Sigmoid colon (tissue), 7 donors: ENCODE results near the gene C1orf21. TPM values are rescaled to one million over a fixed set of nuclear protein-coding genes. Genes with fewer than 3 reads are reported as not detected.

Source experiments
- DNase-seq: peaks from one replicate; pipeline ENCODE4 v3.0.0-alpha.2; 2019
- H3K27ac ChIP-seq, 4 donors: fragments of 200-600 bp; sonication (generic); one replicate each; pipeline ENCODE4 v1.5.1; 2016 to 2019; ENCODE audit warnings: mild to moderate bottlenecking in 1 of 4
- H3K27me3 ChIP-seq, 3 donors: fragments of 200-600 bp; sonication (generic); one replicate each; pipeline ENCODE4 v1.5.1; 2019; ENCODE audit warnings: mild to moderate bottlenecking in 1 of 3
- H3K36me3 ChIP-seq, 4 donors: fragments of 200-600 bp; sonication (generic); one replicate each; pipeline ENCODE4 v1.5.1; 2016 to 2019
- H3K4me1 ChIP-seq, 4 donors: fragments of 200-600 bp; sonication (generic); one replicate each; pipeline ENCODE4 v1.5.1; 2017 to 2019
- H3K4me3 ChIP-seq, 4 donors: fragments of 200-600 bp; sonication (generic); one replicate each; pipeline ENCODE4 v1.5.1; 2017 to 2019; ENCODE audit warnings: mild to moderate bottlenecking in 2 of 4, moderate library complexity in 1 of 4
- H3K9me3 ChIP-seq, 4 donors: fragments of 200-600 bp in 3 of 4; sonication (generic) in 3 of 4; one replicate each; pipeline versions ENCODE4 v1.5.1 to v1.6.1; 2013 to 2019
- EP300 ChIP-seq, 4 donors: sonication (generic); formaldehyde crosslinking; IDR thresholded peaks; one replicate each; pipeline ENCODE4 v1.6.1; 2017; ENCODE audit warnings: antibody characterized with exemption in 4 of 4
- POLR2A ChIP-seq, 2 donors: fragments of 450-650 bp; IDR thresholded peaks; one replicate each; pipeline ENCODE4 v1.6.1; 2016; ENCODE audit warnings: antibody characterized with exemption in 2 of 2, mild to moderate bottlenecking in 2 of 2, moderate library complexity in 2 of 2
- POLR2AphosphoS5 ChIP-seq, 4 donors: sonication (generic); formaldehyde crosslinking; IDR thresholded peaks; one replicate each; pipeline ENCODE4 v1.6.1; 2017; ENCODE audit warnings: antibody characterized with exemption in 4 of 4
- WGBS, 2 donors: extraction: QIAGEN DNeasy Blood & Tissue Kit; methylation state at CpG; one replicate each; pipeline ENCODE4 v1.1.7; 2013; 5-methylcytosine and 5-hydroxymethylcytosine counted together
- intact Hi-C: fragments of 100-400 bp; cut with DNase I; formaldehyde crosslinking; loops from one replicate; pipeline ENCODE4 v1.15.1; 2023
- polyA plus RNA-seq, 3 donors: library from polyadenylated mRNA; stranded (reverse); fragments of 200-250 nt; gene quantifications; one replicate each; pipeline ENCODE4 v1.2.3, GENCODE V29; 2013
- total RNA-seq, 4 donors: library from RNA; depleted of rRNA; stranded (reverse); fragments of >200 nt; gene quantifications; one replicate each; pipeline ENCODE4 v1.1.0, GENCODE V29; 2016
- TF ChIP-seq, protein P1 (sequence below), 4 experiments: fragments of 450-650 bp in 3 of 4; fragments of 200-600 bp in 1 of 4; IDR thresholded peaks; one replicate each; pipeline ENCODE4 v1.5.1; 2016 to 2019; ENCODE audit warnings: antibody characterized with exemption in 4 of 4, mild to moderate bottlenecking in 3 of 4, moderate library complexity in 2 of 4
- donor health status: healthy with polysubstance abuse.
- donor health status: Bipolar disorder and iron deficiency.
- donor health status: healthy.

C1orf21 gene
- total and polyA plus RNA-seq, 7 donors: 39.5 to 109 (median 80.0) TPM

DNA sequence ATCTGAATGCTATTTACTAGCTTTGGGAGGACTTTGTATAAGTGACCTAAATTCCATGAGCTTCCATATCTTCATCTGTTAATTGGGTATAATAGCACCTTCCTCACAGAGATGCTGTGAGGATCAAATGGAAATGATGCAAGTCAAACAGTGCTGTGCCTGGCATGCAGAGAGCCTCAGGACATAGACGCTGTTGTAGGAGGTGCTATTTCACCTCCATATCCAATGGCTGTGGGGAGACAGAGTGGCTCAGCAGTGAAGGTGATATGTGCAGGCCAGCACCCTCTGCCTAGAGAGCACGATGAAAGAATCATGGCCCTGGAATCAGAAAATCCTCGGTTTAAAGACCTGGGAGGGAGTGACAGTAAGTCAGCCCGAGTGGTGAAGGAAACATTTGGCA, 16.0 kb upstream of the C1orf21 start:
- Histone ChIP-seq H3K36me3 (no peaks in the 10 kb centered on the region), H3K4me3 (no peak overlapping the region), H3K4me1 (peaks cover 0 to 18% (median 16%) of the 10 kb centered on the region in 4 donors), H3K27me3 (no peaks in the 10 kb centered on the region), H3K27ac (no peak overlapping the region), H3K9me3 (no peaks in the 10 kb centered on the region)
- DNase-seq: no peak
- intact Hi-C loops: no loop called here
- WGBS, 2 donors: 85 to 89% methylated on average over 4 of the region's 4 CpGs
- TF ChIP-seq POLR2AphosphoS5 (IDR thresholded peaks at IDR 0.05) (no peak), EP300 (IDR thresholded peaks at IDR 0.05) (no peak)

DNA sequence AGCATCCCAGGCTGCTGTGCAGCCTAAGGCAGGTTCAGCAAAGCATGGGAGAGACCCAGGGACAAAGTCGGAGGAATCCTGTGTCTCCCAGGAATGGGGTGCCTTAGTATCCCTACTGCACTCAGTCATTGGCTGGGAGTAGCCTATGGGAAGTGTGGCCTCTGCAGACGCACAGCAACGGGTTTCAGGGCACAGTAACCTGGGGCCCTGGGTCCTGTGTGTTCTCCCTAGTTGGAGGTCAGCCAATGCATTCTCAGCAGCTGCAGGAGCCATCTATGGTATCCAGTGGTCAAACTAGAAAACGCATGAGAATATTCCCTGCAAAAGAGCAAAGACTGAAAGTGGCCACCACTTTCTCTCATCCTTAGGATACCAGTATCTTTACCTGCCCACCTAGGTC, 13.7 kb upstream of the C1orf21 start:
- H3K4me3 ChIP-seq: no peak overlapping the region
- no peaks in the 10 kb centered on the region for H3K27me3 ChIP-seq
- intact Hi-C loops: no loop called here
- DNase-seq: no peak
- H3K9me3 ChIP-seq: no peaks in the 10 kb centered on the region
- peaks cover 0 to 2% (median under 1%) of the 10 kb centered on the region in 4 donors for H3K4me1 ChIP-seq
- no peak overlapping the region for H3K27ac ChIP-seq
- 82 to 87% methylated on average over 4 of the region's 4 CpGs for WGBS, 2 donors
- no peaks in the 10 kb centered on the region for H3K36me3 ChIP-seq
- no peak for TF ChIP-seq POLR2A (IDR thresholded peaks at IDR 0.05)
- no peak for TF ChIP-seq EP300 (IDR thresholded peaks at IDR 0.05)
- TF ChIP-seq POLR2AphosphoS5 (IDR thresholded peaks at IDR 0.05): no peak
- TF ChIP-seq, protein P1, sequence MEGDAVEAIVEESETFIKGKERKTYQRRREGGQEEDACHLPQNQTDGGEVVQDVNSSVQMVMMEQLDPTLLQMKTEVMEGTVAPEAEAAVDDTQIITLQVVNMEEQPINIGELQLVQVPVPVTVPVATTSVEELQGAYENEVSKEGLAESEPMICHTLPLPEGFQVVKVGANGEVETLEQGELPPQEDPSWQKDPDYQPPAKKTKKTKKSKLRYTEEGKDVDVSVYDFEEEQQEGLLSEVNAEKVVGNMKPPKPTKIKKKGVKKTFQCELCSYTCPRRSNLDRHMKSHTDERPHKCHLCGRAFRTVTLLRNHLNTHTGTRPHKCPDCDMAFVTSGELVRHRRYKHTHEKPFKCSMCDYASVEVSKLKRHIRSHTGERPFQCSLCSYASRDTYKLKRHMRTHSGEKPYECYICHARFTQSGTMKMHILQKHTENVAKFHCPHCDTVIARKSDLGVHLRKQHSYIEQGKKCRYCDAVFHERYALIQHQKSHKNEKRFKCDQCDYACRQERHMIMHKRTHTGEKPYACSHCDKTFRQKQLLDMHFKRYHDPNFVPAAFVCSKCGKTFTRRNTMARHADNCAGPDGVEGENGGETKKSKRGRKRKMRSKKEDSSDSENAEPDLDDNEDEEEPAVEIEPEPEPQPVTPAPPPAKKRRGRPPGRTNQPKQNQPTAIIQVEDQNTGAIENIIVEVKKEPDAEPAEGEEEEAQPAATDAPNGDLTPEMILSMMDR (IDR thresholded peaks at IDR 0.05): no peak

DNA sequence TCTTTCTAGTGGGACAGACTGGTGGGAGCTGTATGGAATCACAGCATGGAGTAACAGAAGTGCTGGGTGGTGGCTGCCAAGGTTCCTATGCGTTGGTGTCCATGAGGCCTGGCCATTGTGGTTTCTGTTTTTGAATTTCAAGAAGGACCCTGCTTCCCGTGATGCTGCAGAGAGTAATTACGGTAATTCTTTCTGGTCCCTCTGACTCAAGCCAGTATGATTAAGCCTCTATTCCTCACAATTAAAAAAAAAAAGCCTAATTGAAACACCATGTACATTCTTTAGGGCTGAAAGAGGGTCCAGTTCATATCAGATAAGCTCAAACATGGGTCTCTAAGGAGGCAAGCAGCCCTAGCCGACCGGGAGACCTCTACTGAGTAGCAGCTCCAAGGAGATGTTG, 10.5 kb upstream of the C1orf21 start:
- Histone ChIP-seq H3K36me3 (no peaks in the 10 kb centered on the region), H3K9me3 (no peaks in the 10 kb centered on the region), H3K27ac (no peak overlapping the region), H3K4me1 (peaks cover 0 to 4% (median 0%) of the 10 kb centered on the region in 4 donors), H3K27me3 (no peaks in the 10 kb centered on the region), H3K4me3 (no peak overlapping the region)
- DNase-seq: no peak
- intact Hi-C loops: no loop called here
- TF ChIP-seq POLR2A (IDR thresholded peaks at IDR 0.05) (no peak), POLR2AphosphoS5 (IDR thresholded peaks at IDR 0.05) (no peak), EP300 (IDR thresholded peaks at IDR 0.05) (no peak)
- TF ChIP-seq, protein P1 (IDR thresholded peaks at IDR 0.05): no peak
- 75 to 96% methylated on average over 5 of the region's 5 CpGs for WGBS, 2 donors

DNA sequence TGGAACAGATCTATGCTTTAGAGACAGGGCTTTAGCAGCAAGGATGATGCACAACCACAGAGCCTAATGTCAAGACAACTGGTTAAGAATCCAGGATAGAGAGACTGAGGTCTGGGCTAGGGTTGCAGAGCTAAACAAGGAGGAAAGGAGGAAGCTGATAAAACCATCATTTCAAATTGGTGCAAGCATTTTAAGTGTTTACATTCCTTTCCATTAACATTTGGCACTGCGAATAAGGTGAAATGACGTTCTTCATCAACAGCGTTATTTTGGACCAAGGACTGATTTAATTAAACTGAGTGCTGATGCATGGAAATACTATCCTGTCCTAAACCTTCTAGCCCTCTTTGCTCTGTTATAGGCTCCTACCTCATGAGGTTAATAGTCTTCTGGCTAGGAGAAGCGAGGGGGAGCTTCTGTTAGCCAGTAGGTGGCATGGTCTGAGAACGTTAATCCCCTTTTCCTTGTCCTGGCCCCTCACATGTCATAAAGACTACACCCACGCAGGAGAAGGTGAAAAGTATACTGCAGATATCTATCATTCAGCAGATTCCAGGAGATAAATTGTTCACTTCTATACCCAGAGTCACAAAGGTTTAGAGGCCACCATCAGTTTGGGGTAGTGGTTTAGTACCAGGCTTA, 7.6 kb upstream of the C1orf21 start:
- peaks cover 0 to 4% (median 0%) of the 10 kb centered on the region in 4 donors for H3K4me1 ChIP-seq
- H3K36me3 ChIP-seq: no peaks in the 10 kb centered on the region
- H3K27me3 ChIP-seq: no peaks in the 10 kb centered on the region
- no peak overlapping the region for H3K4me3 ChIP-seq
- TF ChIP-seq EP300 (IDR thresholded peaks at IDR 0.05) (no peak), POLR2A (IDR thresholded peaks at IDR 0.05) (no peak), POLR2AphosphoS5 (IDR thresholded peaks at IDR 0.05) (no peak)
- TF ChIP-seq, protein P1 (IDR thresholded peaks at IDR 0.05): no peak
- DNase-seq: no peak
- no peaks in the 10 kb centered on the region for H3K9me3 ChIP-seq
- no peak overlapping the region for H3K27ac ChIP-seq
- WGBS, 2 donors: 46 to 58% methylated on average over 6 of the region's 6 CpGs
- intact Hi-C loops: no loop called here

DNA sequence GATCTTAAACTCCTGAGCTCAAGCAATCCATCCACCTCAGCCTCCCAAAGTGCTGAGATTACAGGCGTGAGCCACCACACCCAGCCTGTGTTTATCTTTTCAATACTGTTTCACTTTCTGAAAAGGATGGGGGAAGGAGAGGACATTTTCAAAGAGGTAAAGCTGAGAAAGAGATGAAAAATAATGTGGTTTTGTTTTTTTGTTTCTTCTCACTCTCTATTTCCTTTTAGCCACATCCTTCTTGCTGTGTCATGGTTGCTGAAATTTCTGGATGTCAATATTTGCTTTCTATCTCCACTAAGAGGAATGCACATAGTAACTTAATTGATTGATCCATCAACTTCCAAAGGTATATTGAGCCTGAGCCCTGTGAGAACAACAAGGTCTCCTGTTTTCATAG, 6.4 kb upstream of the C1orf21 start:
- Histone ChIP-seq H3K27me3 (no peaks in the 10 kb centered on the region), H3K27ac (no peak overlapping the region), H3K4me3 (no peak overlapping the region), H3K9me3 (no peaks in the 10 kb centered on the region), H3K36me3 (no peaks in the 10 kb centered on the region), H3K4me1 (peaks cover 0 to 4% (median 0%) of the 10 kb centered on the region in 4 donors)
- intact Hi-C loops: no loop called here
- no peak for DNase-seq
- TF ChIP-seq POLR2A (IDR thresholded peaks at IDR 0.05) (no peak), EP300 (IDR thresholded peaks at IDR 0.05) (no peak), POLR2AphosphoS5 (IDR thresholded peaks at IDR 0.05) (no peak)
- WGBS, 2 donors: 32 to 57% methylated on average over 1 of the region's 1 CpG
